HG02588 (cell line): ENCODE measurements around the gene DCAKD.

Experiments
- ATAC-seq: cut with Tn5 transposase; IDR thresholded peaks from one replicate; pipeline ENCODE4 v1.9.1; 2021; ENCODE audit warnings: mild to moderate bottlenecking, moderate library complexity; ENCODE audit not compliant: unreplicated experiment

The DCAKD gene

GRCh38 chr17:45005700-45006099, 45.7 kb downstream of the DCAKD start:
- ATAC-seq = no peak

GRCh38 chr17:45004388-45004787, 47.0 kb downstream of the DCAKD start:
- no peak for ATAC-seq

- no peak for ATAC-seq
Observed at GRCh38 chr17:45003877-45004276, 47.6 kb downstream of the DCAKD start.

- ATAC-seq = no peak
Observed at GRCh38 chr17:45001310-45001709, 50.1 kb downstream of the DCAKD start.

GRCh38 chr17:44999433-44999832, 52.0 kb downstream of the DCAKD start:
- ATAC-seq = no peak

GRCh38 chr17:44998646-44999045, 52.8 kb downstream of the DCAKD start:
- no peak for ATAC-seq

GRCh38 chr17:44997733-44998520, 53.5 kb downstream of the DCAKD start:
- ATAC-seq = no peak

GRCh38 chr17:44996304-44996703, 55.1 kb downstream of the DCAKD start:
- no peak for ATAC-seq

GRCh38 chr17:44995436-44996001, 55.9 kb downstream of the DCAKD start:
- ATAC-seq = no peak

- no peak for ATAC-seq
Observed at GRCh38 chr17:44992242-44992939, 59.0 kb downstream of the DCAKD start.

GRCh38 chr17:44990994-44991393, 60.4 kb downstream of the DCAKD start:
- ATAC-seq = no peak

GRCh38 chr17:44989552-44990138, 61.8 kb downstream of the DCAKD start:
- no peak for ATAC-seq

GRCh38 chr17:44988044-44988942, 63.1 kb downstream of the DCAKD start:
- no peak for ATAC-seq

- no peak for ATAC-seq
Observed at GRCh38 chr17:44983563-44983962, 67.9 kb downstream of the DCAKD start.

GRCh38 chr17:44982113-44982702, 69.2 kb downstream of the DCAKD start:
- ATAC-seq = no peak

- no peak for ATAC-seq
Observed at GRCh38 chr17:44981221-44981968, 70.0 kb downstream of the DCAKD start.

GRCh38 chr17:44979426-44979995, 71.9 kb downstream of the DCAKD start:
- no peak for ATAC-seq

- no peak for ATAC-seq
Observed at GRCh38 chr17:44978807-44979206, 72.6 kb downstream of the DCAKD start.
